AG10803 (cell line): ENCODE measurements around the gene GP9.

ENCODE experiments used
- DNase-seq: peaks from one replicate; pipeline ENCODE4 v3.0.0; 2010; ENCODE audit warnings: low read depth
- H3K4me3 ChIP-seq: 2 replicates; pipeline ENCODE4 v1.5.1; 2011; ENCODE audit warnings: mild to moderate bottlenecking, low read length, control low read depth
- CTCF ChIP-seq: conservative IDR thresholded peaks from 2 replicates; pipeline ENCODE4 v1.5.1; 2011; ENCODE audit warnings: mild to moderate bottlenecking, low read length, control low read depth, inconsistent platforms

The GP9 gene

GRCh38 chr3:129058441-129059200 is 2.0 kb upstream of the GP9 start:
- no peak for DNase-seq

GRCh38 chr3:129059311-129059958 is 1.1 kb upstream of the GP9 start:
- H3K4me3 ChIP-seq, result no peak overlapping the region
- no peak for DNase-seq
- no peak for TF ChIP-seq CTCF

More at GRCh38 chr3:129058441-129059200, 2.0 kb upstream of the GP9 start:
- no peak overlapping the region for H3K4me3 ChIP-seq
- no peak for TF ChIP-seq CTCF

- no peak overlapping the region for H3K4me3 ChIP-seq
- TF ChIP-seq CTCF, result no peak
- DNase-seq, result no peak
Observed at GRCh38 chr3:129061023-129061887, 676 bp downstream of the GP9 start.

GRCh38 chr3:129061888-129062834 is 1.6 kb downstream of the GP9 start:
- DNase-seq, result no peak
- no peak for TF ChIP-seq CTCF
- H3K4me3 ChIP-seq, result no peak overlapping the region

- no peak overlapping the region for H3K4me3 ChIP-seq
- no peak for TF ChIP-seq CTCF
- no peak for DNase-seq
Observed at GRCh38 chr3:129063091-129063640, 2.6 kb downstream of the GP9 start.

GRCh38 chr3:129063841-129064482 is 3.4 kb downstream of the GP9 start:
- H3K4me3 ChIP-seq, result no peak overlapping the region
- TF ChIP-seq CTCF, result no peak
- no peak for DNase-seq
